ENCODE results near the gene SAC3D1. TPM values are rescaled to one million over a fixed set of nuclear protein-coding genes. Genes with fewer than 3 reads are reported as not detected.

SAC3D1 gene
- total and polyA plus RNA-seq, 2 of the 8 experiments (the other 6 are each of a cell fraction or from before 2014, with no cell fraction given), result 19.4 to 25.8 TPM

- peak; percentile 31; the same call in 1 of the 2 replicates for TF ChIP-seq BACH1 (IDR thresholded peaks at IDR 0.05; ENCODE audit: low read length)
- TF ChIP-seq SP4 (IDR thresholded peaks at IDR 0.05; ENCODE audit: low read length), result no peak
- TF ChIP-seq CHD2 (IDR thresholded peaks at IDR 0.05; ENCODE audit: low read length), result 0 out of 2 replicates have a peak, but pooled peaks have one; percentile 5
- TF ChIP-seq PHF8 (conservative IDR thresholded peaks at IDR 0.05; ENCODE audit: low read depth, low read length), result peak; percentile 65; the same call in 1 of the 2 replicates
- TF ChIP-seq, protein P1, sequence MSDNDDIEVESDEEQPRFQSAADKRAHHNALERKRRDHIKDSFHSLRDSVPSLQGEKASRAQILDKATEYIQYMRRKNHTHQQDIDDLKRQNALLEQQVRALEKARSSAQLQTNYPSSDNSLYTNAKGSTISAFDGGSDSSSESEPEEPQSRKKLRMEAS (IDR thresholded peaks at IDR 0.05), result peak; percentile 97
- TF ChIP-seq TAF1 (IDR thresholded peaks at IDR 0.05; ENCODE audit: low read depth, low read length), result peak; percentile 44; the same call in 1 of the 2 replicates
- TF ChIP-seq JUN (IDR thresholded peaks at IDR 0.05; ENCODE audit: low read depth, low read length), result no peak
- TF ChIP-seq EP300 (IDR thresholded peaks at IDR 0.05; ENCODE audit: borderline replicate concordance in 1 of 2, low read depth in 2 of 2, low read length in 2 of 2), result 0 out of 3 replicates have a peak, but pooled peaks of 1 of the 2 experiments have one; percentile 31
- no peak for TF ChIP-seq CTBP2 (IDR thresholded peaks at IDR 0.05; ENCODE audit: borderline replicate concordance, insufficient read depth, insufficient read length, low read length)
- TF ChIP-seq RBBP5 (IDR thresholded peaks at IDR 0.05; ENCODE audit: borderline replicate concordance, low read depth, low read length), result no peak
- TF ChIP-seq EGR1 (IDR thresholded peaks at IDR 0.05; ENCODE audit: borderline replicate concordance, low read depth, low read length), result 0 out of 2 replicates have a peak, but pooled peaks have one; percentile 41
- no peak for TF ChIP-seq GABPA (IDR thresholded peaks at IDR 0.05; ENCODE audit: borderline replicate concordance, insufficient read depth, low read length)
- TF ChIP-seq FOSL1 (IDR thresholded peaks at IDR 0.05; ENCODE audit: insufficient read depth, low read depth, low read length), result no peak
- 0 out of 2 replicates have a peak, but pooled peaks have one; percentile 3 for TF ChIP-seq USF2 (IDR thresholded peaks at IDR 0.05; ENCODE audit: low read length)
- TF ChIP-seq SIRT6 (IDR thresholded peaks at IDR 0.05; ENCODE audit: low read length), result no peak
- no peak for TF ChIP-seq KDM5A (IDR thresholded peaks at IDR 0.05; ENCODE audit: low read length)
- TF ChIP-seq NANOG (IDR thresholded peaks at IDR 0.05; ENCODE audit: insufficient read depth, low read depth, low read length, poor library complexity, severe bottlenecking), result no peak
- peak; percentile 99 for TF ChIP-seq KDM4A (IDR thresholded peaks at IDR 0.05; ENCODE audit: low read depth, low read length, severe bottlenecking)
- peak in 1 of 2 experiments; percentile 82; a peak in 1 of 4 replicates for TF ChIP-seq HDAC2 (IDR thresholded peaks at IDR 0.05; ENCODE audit: borderline replicate concordance in 1 of 2, low read depth in 2 of 2, low read length in 2 of 2)
- no peak for TF ChIP-seq SRF (IDR thresholded peaks at IDR 0.05; ENCODE audit: low read depth, low read length)
Measured at GRCh38 chr11:65027213-65028067, 13.6 kb upstream of the SAC3D1 start, which contains the start of gene SNX15 (continued).
